GM18526 (cell line): ENCODE results near the gene MTCH2.

Experiments used
- POLR2A ChIP-seq: IDR thresholded peaks from 3 replicates; pipeline ENCODE4 v1.6.1; 2011; ENCODE audit not compliant: insufficient read length; ENCODE audit errors: extremely low read depth

MTCH2 gene

GRCh38 chr11:47583844-47584243 is 58.5 kb downstream of the MTCH2 start:
- TF ChIP-seq POLR2A, result no peak

- peak; percentile 84 for TF ChIP-seq POLR2A
Measured at GRCh38 chr11:47578524-47579494, 63.5 kb downstream of the MTCH2 start, which contains the start of the genes KBTBD4 and NDUFS3. Gene KBTBD4, minus strand, starts transcription at chr11:47578970. Its CDS starts 19 bp downstream, at chr11:47578951. Gene NDUFS3, plus strand, starts transcription at chr11:47579074. Its CDS starts 18 bp downstream, at chr11:47579092.

- TF ChIP-seq POLR2A, result no peak
Measured at GRCh38 chr11:47577460-47578041, 64.8 kb downstream of the MTCH2 start.

GRCh38 chr11:47573321-47573720 is 69.0 kb downstream of the MTCH2 start:
- no peak for TF ChIP-seq POLR2A

GRCh38 chr11:47572715-47573255 is 69.6 kb downstream of the MTCH2 start:
- TF ChIP-seq POLR2A, result no peak

- no peak for TF ChIP-seq POLR2A
Measured at GRCh38 chr11:47571895-47572294, 70.5 kb downstream of the MTCH2 start.

- no peak for TF ChIP-seq POLR2A
Measured at GRCh38 chr11:47571357-47571729, 71.0 kb downstream of the MTCH2 start.

GRCh38 chr11:47570651-47571356 is 71.6 kb downstream of the MTCH2 start:
- TF ChIP-seq POLR2A, result no peak

- no peak for TF ChIP-seq POLR2A
Measured at GRCh38 chr11:47569646-47570045, 72.7 kb downstream of the MTCH2 start.
